Gastroesophageal sphincter (tissue), 3 donors: Measurements from ENCODE around the gene PCSK5.

ENCODE experiments used
- CTCF ChIP-seq, 4 experiments: fragments of 200-600 bp in 2 of 4; fragments of 450-650 bp in 2 of 4; sonication (generic) in 1 of 4; IDR thresholded peaks; one replicate each; pipeline ENCODE4 v1.5.1; 2017 to 2019; ENCODE audit warnings: antibody characterized with exemption in 4 of 4, mild to moderate bottlenecking in 2 of 4, moderate library complexity in 2 of 4
- POLR2A ChIP-seq, 2 donors: fragments of 450-650 bp; IDR thresholded peaks; one replicate each; pipeline ENCODE4 v1.6.1; 2017; ENCODE audit warnings: antibody characterized with exemption in 2 of 2, mild to moderate bottlenecking in 2 of 2, moderate library complexity in 1 of 2
- POLR2AphosphoS5 ChIP-seq: sonication (generic); formaldehyde crosslinking; IDR thresholded peaks from one replicate; pipeline ENCODE4 v1.6.1; 2017; ENCODE audit warnings: antibody characterized with exemption

- TF ChIP-seq POLR2A (IDR thresholded peaks at IDR 0.05): no peak
- TF ChIP-seq POLR2AphosphoS5: no peak
- TF ChIP-seq CTCF (IDR thresholded peaks at IDR 0.05): no peak
Measured at GRCh38 chr9:75907329-75907728, 16.9 kb downstream of the PCSK5 start.
